GM12864 (cell line): ENCODE measurements around the gene RAB17.

Experiments
- DNase-seq: peaks from one replicate; pipeline ENCODE4 v3.0.0-alpha.2; 2011; ENCODE audit warnings: low read depth
- H3K4me3 ChIP-seq: 2 replicates; pipeline ENCODE4 v1.5.1; 2011; ENCODE audit warnings: mild to moderate bottlenecking, low read depth, low read length, control low read depth
- TF ChIP-seq, protein P1 (sequence below): IDR thresholded peaks from 2 replicates; pipeline ENCODE4 v1.5.1; 2011; ENCODE audit warnings: low read depth, mild to moderate bottlenecking, moderate library complexity, low read length, control low read depth, inconsistent platforms; ENCODE audit errors: missing control alignments

The RAB17 gene

DNA sequence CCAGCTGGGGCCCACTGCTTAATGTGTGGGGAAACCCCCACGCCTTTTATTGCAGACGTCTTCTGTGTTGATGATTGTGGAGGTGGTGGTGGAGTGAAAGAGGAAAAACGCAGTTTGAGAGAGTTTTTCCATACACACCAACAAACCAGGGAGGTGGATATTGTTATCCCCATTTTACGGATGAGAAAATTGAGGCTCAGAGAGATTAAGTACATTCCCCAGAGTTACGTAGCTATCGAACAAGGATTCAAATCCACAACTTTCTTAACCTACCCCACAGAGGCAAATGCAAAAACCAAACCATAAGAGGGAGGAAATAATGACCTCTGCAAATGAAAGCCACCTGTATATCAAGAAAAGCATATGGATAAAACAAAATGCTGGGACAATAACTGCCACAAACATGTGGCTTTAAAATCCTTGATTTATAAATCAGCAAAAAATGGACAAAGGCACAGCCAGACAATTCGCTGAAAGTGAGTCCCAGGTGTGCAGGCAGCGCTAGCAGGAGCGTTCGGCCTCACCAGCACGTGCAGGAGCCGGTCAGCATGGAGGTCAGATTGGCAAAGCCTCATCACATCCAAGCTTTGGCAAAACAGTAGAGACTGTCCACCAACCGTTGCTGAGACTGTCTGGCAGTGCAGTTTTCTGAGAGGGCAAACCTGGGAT, 12.6 kb upstream of the RAB17 start:
- no peak overlapping the region for H3K4me3 ChIP-seq
- TF ChIP-seq, protein P1, sequence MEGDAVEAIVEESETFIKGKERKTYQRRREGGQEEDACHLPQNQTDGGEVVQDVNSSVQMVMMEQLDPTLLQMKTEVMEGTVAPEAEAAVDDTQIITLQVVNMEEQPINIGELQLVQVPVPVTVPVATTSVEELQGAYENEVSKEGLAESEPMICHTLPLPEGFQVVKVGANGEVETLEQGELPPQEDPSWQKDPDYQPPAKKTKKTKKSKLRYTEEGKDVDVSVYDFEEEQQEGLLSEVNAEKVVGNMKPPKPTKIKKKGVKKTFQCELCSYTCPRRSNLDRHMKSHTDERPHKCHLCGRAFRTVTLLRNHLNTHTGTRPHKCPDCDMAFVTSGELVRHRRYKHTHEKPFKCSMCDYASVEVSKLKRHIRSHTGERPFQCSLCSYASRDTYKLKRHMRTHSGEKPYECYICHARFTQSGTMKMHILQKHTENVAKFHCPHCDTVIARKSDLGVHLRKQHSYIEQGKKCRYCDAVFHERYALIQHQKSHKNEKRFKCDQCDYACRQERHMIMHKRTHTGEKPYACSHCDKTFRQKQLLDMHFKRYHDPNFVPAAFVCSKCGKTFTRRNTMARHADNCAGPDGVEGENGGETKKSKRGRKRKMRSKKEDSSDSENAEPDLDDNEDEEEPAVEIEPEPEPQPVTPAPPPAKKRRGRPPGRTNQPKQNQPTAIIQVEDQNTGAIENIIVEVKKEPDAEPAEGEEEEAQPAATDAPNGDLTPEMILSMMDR, result no peak
- no peak for DNase-seq

DNA sequence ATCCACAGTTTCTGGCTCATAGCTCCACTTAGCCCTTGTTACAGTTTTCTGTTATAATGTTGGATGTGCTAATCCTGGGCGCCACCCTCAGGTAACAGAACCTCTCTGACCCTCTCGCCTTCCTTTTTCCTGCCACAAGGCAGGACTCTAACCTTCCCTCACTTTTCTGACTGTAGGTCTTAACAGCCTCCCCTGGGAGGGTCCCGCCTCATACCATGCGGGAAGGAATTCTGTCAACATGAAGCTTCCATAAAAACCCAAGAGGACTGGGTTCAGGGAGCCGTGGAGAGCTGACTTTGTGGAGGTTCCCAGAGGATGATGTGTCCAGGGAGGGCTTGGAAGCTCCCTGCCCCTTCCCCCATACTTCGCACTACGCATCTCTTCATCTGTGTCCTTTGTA, 11.9 kb upstream of the RAB17 start:
- TF ChIP-seq, protein P1, result no peak
- DNase-seq, result no peak
- H3K4me3 ChIP-seq, result no peak overlapping the region

DNA sequence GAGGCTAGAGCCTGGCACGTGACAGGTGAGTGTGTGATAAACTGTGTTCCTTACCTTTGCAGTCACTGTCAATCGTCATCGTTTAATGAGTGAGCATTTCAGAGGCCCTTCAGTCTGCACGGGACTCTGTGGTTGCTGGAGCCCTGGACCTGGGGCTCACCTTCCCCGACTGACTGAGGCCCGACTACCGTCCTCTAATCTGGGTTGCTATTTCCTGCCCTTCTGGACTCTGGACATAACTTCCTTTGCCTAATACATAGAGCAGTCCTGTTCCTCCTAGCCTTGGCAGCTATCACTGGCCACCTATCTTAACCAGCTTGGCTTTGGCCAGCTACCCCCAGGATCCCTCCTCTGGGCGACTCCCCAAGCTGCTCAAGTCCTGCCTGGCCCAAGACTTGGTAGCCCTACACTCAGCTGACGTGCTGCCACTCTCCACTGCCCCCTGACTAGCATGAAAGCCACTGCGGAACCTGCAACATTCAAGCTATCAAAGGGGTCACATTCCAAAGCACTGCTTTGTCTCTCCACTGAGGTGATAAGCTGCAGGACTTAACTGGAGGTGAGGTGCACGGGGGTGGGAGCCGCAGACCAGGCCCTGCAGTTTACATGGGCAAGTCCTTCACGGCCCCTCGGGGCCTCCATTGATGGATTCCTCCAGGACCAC, 11.1 kb upstream of the RAB17 start:
- no peak for DNase-seq
- TF ChIP-seq, protein P1, result no peak
- no peak overlapping the region for H3K4me3 ChIP-seq

DNA sequence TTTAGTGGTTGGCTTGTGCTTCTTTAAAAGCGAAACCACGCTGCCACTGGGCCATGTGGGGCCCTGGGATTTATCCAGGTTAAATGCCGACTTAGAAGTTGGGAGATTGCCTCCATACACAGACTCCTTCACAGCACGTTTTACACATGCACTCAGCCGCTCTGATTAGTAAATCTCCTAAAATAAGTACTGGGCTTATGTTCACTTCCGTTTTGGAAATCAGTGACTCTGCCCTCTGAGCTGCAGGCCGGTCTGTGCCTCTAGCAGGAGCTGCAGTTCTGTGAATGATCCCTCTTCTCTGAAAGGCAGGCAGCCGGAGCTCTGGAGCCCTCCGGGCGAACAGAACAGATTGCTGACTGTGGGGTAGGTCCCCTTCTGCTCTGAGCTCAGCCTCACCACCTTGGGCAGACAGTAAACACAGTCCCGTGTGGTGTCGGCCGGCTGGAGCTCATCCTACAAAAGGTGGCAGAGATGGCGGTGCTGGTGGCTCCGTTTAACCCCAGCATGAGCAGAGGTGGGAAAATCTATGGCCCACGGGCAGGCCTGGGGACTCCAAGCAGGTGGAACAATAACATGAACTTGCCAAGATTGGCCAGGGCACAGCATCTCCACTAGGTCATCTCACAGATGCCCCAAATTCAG, 9.8 kb upstream of the RAB17 start:
- no peak overlapping the region for H3K4me3 ChIP-seq
- DNase-seq, result no peak
- TF ChIP-seq, protein P1, result no peak

DNA sequence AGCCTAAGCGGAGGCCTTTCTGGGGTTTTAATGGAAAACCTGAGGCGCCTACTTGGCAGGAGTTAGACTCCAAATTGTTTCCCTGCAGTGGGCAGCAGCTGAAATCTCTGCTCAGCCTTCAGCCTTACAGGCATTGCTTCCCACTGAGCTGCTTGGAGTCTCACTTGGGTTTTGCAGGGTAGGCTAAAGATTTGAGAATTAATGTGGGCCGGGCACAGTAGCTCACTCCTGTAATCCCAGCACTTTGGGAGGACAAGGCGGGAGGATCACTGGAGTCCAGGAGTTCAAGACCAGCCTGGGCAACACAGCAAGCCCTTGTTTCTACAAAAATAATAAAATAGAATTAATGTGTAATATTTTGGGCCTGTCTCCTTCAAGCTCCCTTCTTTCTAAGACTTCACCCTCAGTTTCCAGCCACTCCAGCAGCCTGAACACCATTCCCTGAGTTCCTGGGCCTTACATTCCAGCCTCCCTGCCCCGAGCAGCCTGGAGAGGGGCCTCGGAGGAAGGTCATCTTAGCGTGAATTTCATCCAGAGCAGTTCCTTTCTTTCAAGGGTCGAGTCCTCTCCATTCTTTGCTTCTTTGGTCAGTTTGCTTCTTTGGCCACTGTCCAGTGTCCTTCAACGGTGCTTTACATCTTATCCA, 9.1 kb upstream of the RAB17 start:
- TF ChIP-seq, protein P1, result no peak
- DNase-seq, result no peak
- no peak overlapping the region for H3K4me3 ChIP-seq

DNA sequence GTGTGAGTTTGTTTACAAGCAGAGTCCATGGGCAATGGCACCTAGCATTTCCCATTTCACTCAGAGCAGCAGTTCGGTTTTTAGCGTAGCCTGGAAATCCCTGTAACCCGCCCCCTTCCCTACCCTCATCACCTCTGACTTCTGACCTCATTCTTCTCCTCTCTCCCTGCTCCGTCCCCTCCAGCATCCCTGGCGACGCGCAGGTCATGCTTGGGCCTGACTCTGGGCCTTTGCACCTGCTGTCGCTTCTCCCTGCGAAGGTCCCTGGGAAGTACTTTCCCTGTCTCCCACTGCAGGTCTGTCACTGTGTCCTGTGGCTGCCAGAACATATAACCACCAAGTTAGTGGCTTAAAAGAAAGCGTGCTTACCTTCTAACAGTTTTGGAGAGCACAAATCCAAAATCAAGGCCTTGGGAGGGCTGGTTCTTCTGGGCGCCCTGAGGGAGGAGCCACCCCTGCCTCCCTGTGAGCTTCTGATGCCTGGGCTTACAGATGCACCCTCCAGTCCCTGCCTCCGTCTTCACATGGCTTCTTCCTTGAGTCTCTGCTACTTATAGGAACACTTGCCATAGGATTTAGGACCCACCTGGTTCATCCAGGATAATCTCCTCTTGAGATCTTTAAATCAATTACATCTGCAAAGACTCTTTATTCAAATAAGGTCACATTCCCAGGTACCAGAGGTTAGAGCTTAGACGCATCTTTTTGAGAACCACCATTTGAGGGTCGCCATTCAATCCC, 8.1 kb upstream of the RAB17 start:
- TF ChIP-seq, protein P1, result no peak
- DNase-seq, result no peak
- H3K4me3 ChIP-seq, result no peak overlapping the region
